ENCODE results near the gene SPATA2L.
A peak's percentile ranks its signal among the peaks of the same experiment; 100 is the strongest.
"Not testable (repeated sequence)": the region's sequence is repeated elsewhere in the genome, so short reads cannot be mapped to it uniquely, and the experiment has no call there.

The SPATA2L gene

GRCh38 chr16:89706518-89707260, 5.2 kb upstream of the SPATA2L start:
- no peak for DNase-seq

DNA sequence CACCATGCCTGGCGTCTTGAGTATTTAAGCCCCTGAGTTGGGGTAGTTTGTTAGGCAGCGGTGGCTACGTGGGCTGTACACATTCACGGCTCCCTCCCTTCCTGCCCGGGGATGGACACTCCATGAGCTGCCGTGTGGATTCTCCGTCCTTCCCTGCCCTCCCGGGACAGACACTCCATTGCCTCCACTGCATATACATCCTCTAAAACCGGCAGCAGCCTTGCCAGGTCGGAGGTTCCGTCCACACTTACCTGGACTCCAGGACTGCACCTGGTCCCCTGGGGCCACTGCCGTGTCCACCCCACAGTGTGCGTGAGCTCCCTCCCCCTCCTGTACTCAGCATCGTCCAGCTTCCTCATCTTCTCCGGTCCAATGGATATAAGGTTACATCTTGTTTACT, 3.5 kb upstream of the SPATA2L start:
- DNase-seq, result no peak

DNA sequence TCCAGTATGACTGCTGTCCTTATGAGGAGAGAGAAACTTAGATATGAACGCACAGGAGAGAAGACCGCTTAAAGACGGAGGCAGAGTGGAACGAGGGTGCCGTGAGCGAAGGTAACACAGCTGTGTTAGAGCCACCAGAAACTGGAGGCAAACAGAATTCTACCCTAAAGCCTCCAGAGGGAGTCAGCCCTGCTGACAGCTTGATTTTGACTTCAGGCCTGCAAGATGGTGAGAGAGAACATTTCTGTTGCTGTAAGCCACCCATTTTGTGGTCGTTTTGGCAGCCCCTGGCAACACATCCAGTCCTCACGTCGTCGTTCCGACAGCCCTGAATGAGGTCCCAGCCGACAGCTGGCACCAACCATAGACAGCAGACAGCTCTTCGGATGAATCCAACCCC, 2.8 kb upstream of the SPATA2L start:
- DNase-seq, result no peak

- peak; percentile 38 to 70 (median 50) for DNase-seq
Observed at GRCh38 chr16:89700649-89701424, 668 bp downstream of the SPATA2L start.

- DNase-seq, result peak; percentile 95 to 98 (median 96)
Observed at GRCh38 chr16:89700100-89700648, 1.3 kb downstream of the SPATA2L start.

DNA sequence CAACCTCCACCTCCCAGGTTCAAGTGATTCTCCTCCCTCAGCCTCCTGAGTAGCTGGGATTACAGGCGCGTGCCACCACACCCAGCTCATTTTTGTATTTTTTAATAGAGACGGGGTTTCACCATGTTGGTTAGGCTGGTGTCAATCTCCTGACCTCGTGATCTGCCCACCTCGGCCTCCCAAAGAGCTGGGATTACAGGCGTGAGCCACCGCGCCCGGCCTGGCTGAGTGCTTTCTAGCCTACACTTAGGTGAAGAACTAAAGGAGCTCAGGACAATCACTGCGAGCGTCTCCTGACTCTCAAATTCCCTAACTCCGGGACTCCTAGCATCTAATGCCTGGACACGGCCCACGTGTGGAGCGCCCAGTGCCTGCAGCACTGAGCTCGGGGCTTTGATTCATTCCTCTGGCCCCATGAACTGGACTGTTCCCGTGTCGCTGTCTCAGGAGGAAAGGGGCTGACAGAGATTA, 1.8 kb downstream of the SPATA2L start:
- DNase-seq, result not testable (repeated sequence)

GRCh38 chr16:89698717-89699116, 2.8 kb downstream of the SPATA2L start:
- not testable (repeated sequence) for DNase-seq

GRCh38 chr16:89697616-89698331, 3.7 kb downstream of the SPATA2L start:
- no peak for DNase-seq

- DNase-seq, result no peak
Observed at GRCh38 chr16:89697161-89697615, 4.3 kb downstream of the SPATA2L start.

GRCh38 chr16:89696670-89697128, 4.8 kb downstream of the SPATA2L start:
- DNase-seq, result peak in 1 of 5 donors; percentile 51

GRCh38 chr16:89695875-89696669, 5.4 kb downstream of the SPATA2L start:
- no peak for DNase-seq

DNA sequence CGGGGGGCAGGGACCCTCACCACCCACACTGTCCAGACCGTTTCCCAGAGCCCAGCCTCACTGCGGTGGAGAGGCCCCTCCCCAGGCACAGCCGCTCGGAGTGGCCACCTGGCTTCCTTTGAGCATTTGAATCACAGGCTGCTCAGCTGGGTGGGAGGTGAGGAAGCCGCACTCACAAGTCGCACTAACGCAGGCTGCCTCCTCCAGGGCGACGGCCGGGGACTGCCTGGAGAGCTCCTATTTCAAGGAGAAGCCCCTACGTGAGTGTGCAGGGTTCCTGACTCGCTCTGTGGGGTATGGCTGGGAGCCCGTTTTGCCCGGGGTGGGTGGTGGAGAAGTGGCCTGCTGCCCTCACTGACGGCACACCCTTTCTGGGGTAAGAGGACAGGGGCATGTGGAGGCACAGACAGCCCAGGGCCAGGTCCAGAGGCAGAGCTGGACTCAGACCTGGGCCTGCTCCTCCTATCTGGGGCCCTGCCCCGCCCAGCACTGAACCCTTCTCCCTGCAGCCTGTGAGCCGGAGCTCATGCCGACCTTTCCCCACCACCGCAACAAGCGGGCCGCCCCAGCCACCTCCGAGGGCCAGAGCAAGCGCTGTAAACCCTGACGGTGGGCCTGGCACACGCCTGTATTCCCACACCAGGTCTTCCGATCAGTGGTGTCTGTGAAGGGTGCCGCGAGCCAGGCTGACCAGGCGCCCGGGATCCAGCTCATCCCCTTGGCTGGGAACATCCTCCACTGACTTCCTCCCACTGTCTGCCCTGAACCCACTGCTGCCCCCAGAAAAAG, 6.2 kb downstream of the SPATA2L start:
- no peak for DNase-seq

- DNase-seq, result not testable (repeated sequence)
Observed at GRCh38 chr16:89694784-89695085, 6.8 kb downstream of the SPATA2L start.

DNA sequence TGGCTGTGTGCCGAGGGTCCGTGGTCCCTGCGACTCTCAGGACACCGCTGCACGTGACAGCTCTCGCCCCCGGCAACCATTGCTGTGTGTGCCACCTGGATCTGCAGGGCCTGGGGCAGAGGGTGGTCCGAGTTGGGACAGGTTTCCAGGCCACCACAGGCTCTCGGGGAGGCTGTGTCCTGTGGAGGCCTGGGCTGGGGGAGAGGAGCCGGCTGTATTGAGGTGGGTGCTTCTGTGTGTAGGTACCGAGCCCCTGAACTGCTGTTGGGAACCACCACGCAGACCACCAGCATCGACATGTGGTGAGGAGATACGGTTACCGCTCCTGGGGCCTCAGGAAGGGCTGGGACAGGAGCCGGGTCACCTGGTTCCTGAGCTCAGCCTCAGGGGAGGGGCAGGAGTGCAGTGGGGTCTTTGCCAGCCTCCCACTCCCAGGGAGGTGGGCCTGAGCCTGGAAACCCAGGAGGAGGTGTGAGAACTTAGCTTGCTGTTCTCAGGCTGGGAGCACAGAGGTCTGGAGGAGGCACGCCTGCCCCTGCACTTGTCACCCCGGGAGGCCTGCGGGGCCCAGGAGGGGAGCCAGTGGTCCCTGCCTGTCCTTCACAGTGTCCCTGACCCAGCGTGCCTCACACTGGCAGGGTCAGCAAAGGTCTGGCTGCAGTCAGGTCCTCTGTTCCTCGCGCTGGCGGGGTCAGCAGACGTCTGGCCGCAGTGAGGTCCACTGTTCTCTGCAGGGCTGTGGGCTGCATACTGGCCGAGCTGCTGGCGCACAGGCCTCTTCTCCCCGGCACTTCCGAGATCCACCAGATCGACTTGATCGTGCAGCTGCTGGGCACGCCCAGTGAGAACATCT, 7.3 kb downstream of the SPATA2L start:
- no peak for DNase-seq

- no peak for DNase-seq
Observed at GRCh38 chr16:89693289-89693731, 8.2 kb downstream of the SPATA2L start.

DNA sequence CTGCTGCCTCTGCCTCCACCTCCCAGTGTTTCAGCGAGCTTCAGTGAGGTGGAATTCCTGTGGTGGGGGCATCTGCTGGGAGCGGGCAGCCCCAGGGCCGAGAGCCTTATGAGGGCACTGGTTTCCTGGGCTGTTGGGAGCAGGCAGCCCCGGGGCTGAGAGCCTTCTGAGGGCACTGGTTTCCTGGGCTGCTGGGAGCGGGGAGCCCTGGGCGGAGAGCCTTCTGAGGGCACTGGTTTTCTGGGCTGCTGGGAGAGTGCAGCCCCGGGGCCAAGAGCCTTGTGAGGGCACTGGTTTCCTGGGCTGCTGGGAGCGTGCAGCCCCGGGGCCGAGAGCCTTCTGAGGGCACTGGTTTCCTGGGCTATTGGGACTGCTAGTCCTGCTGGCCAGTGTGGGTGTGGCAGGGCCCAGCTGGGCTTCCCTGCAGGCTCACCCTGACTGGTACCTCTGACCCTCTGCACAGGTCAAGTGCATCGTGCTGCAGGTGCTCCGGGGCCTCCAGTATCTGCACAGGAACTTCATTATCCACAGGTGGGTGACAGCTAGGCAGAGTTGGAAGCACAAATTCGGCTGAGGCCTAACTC, 9.4 kb downstream of the SPATA2L start:
- DNase-seq, result no peak

DNA sequence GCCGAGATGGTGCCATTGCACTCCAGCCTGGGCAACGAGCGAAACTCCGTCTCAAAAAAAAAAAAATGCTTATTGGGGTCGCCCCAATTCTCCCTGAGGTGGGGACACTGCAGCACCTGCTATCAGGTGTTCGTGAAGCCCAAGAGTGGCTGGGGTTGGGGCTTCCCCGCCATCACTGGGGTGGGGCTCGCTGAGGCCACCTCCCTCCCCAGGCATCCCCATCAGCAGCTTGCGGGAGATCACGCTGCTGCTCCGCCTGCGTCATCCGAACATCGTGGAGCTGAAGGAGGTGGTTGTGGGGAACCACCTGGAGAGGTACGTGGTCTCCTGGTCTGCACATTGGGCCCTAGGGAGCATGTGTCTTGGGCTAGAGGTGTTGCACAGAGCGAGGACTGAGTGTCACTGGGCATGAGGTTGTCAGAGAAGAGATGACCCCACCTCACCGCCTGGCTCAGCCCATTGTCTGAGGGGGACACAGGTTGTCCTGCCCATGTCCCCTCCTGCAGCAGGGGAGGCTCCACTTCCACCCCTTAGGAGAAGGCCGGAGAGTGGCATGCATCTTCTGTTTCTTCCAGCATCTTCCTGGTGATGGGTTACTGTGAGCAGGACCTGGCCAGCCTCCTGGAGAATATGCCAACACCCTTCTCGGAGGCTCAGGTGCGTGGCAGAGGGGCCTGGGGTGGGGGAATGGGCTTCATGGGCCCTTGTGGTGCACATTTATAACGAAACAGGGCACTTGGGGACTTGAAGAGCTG, 10.1 kb downstream of the SPATA2L start:
- DNase-seq, result no peak

DNA sequence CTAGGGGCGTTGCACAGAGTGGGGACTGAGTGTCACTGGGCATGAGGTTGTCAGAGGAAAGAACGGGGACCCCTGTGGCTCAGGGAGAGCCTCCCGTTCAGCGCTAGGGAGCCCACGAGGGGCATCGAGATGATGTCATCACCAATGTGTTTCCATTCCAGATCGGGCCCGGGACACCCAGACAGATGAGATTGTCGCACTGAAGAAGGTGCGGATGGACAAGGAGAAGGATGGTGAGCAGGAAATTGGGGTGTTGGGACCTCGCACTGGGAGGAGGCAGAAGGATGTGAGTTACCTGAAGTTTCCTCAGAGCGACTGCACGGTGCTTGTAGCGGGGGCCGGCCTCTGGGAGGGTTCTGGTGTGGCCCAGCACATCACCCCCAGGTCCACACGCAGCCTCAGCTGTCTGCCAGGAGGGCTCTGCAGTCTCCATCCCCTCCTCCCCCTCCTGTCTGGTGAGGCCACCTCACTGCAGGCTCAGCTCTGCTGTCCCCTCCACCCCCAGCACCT, 11.1 kb downstream of the SPATA2L start:
- DNase-seq, result no peak

DNA sequence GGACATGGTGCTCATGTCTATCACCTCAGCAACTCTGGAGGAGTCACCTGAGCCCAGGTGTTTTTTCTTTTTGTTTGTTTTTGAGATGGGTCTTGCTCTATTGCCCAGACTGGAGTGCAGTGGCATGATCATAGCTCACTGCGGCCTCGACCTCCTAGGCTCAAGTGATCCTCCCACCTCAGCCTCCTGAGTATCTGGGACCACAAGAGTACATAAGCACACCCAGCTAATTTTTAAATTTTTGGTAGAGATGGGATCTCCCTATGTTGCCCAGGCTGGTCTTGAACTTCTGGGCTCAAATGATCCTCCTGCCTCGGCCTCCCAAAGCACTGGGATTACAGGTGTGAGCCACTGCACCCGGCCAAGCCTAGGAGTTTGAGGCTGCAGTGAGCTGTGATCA, 11.9 kb downstream of the SPATA2L start:
- not testable (repeated sequence) for DNase-seq
